Measurements from ENCODE around the gene ARHGEF12.

The ARHGEF12 gene

DNA sequence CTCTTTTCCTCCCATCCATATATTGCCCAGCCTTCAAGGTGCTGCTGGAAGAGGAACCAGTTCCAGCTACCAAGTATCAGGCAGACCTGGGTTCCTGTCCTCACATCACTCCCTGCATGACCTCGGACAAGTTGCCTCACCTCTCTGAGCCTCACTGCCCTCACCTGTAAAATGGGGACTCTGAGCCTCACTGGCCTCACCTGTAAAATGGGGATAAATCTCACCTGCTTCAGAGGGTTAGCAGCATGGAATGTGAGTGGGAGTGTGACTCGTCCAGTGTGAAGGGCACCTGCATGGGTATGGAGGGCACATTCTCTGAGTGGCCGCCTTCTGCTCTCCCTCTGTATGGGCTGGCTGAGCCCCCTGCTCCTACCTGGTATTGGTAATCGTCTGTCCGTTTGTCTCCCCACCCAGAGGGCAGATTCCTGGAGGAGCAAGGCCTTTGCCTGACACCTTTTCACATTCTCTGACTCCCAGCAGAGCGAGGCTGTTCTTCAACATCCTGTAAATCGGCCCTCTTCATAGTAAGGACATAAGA, 179.0 kb downstream of the ARHGEF12 start:
- in situ Hi-C loops (cut with MboI; ENCODE audit: low sequenced_read_pairs) = no loop called here

DNA sequence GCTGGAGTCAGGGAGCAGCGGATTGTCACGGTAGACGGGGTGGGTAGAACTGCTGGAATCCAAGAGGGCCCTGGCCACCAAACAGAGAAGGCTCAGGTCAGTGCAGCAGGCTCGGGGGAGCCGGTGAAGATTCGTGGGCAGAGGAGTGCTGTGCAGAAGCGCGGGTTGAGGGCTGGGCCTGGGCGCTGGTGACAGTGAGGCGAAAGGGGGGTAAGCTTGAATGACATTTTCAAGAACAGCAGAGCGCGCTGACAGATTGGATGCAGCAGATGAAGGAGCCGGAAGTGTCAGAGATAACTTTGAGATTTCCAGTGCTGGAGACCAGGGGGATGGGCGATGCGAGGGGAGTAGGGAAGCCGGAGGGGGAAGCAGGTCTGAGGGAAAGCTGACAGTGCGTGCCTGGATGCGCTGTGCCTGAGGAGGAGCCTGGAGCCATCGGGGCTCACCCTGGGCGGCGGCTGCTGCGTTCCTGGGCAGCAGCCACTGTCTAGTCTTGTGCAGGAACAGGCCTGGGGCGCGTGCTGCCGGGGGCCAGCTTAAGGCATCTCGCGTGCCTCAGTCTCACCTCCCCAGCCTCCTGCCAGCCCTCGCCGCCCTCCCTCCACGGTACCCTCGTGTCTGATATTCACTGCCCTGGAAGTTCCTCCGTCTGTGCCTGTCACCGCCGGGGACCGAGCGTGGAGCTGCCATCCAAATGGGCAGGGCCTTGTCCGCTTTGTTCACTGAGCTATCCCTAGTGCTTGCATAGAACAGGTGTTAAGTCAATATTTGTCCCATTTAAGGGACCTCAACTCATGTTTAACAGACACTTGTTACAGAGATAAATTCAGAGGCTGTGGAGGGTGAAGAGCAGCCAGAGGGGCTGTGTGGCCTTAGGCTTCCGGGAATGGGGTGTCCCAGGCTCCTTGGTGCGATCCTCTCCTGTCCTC, 180.5 kb downstream of the ARHGEF12 start:
- in situ Hi-C loops (cut with MboI; ENCODE audit: low sequenced_read_pairs) = no loop called here

DNA sequence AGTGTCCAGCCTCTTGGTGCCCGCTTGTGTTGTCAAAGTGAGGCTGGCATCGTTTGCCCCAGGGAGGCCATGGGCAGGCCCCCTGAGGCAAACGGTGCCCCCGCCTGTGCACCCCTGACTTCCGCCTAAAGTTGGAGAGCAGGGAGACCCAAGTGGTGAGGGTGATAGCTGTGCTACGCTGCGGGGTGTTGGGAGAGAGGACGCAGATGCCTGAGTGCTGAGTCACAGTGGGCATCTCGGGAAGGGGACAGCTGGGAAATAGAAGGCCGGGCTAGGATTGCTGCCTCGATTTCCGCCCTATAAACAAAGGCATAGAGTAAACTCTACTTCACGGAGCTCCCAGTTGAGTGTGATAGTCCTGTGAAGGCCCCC, 181.2 kb downstream of the ARHGEF12 start:
- in situ Hi-C loops (cut with MboI; ENCODE audit: low sequenced_read_pairs) = no loop called here

DNA sequence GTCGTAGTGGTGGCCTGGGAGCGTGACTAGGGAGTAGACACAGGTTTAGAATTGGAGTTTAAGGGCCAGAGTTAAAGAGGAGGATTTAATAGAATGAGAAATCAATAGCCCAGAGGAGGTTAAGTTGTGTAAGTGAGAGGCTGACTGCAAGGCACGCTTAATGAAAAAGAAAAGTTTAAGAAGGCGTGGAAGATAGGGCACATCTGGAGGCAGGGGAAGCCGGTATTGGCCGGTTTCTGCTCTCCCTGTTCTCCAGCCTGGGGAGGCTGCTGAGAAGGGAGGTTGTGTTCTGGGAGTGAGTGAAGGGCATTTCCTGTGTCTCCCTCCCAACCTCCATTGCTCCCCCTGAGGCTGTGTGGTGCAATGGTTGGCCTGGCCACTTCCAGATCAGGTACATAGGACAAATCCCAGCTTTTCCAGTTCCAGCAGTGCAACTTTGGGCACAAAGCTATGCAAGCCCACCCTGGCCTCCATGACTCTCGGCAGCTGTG, 181.6 kb downstream of the ARHGEF12 start:
- in situ Hi-C loops (cut with MboI; ENCODE audit: low sequenced_read_pairs) = no loop called here

DNA sequence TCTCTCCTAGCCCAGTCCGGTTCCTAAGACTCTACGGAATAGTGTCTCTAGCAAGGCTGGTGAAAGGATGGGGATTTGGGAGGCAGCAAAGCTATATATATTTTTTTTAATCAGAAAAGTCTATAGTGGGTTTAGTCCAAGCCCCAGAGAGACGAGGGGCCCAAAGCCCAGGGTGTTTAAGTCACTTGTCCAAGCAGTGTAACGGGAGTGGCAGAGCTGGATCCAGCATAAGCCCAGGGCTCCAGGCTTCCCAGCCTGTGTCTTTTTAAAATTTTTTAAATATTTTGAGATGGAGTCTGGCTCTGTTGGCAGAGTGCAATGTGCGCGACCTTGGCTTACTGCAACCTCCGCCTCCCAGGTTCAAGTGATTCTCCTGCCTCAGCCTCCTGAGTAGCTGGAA, 182.1 kb downstream of the ARHGEF12 start:
- in situ Hi-C loops (cut with MboI; ENCODE audit: low sequenced_read_pairs) = no loop called here

DNA sequence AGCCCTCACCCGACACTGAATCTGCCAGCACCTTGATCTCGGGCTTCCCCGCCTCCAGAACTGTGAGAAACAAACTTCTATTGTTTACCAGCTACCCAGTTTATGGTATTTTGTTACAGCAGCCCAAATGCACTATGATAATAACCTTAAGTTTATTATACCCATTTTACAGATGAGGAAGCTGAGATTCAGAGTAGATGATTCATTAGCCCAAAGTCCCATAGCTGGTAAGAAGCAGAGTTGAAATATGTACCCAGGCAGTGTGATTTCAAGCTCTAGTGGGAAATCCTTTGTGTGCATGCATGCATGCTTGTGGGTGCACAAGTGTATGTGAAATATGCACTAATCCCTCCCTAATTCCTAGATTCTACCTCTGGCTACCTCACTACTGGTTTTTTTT, 183.3 kb downstream of the ARHGEF12 start:
- in situ Hi-C loops (cut with MboI; ENCODE audit: low sequenced_read_pairs) = no loop called here

DNA sequence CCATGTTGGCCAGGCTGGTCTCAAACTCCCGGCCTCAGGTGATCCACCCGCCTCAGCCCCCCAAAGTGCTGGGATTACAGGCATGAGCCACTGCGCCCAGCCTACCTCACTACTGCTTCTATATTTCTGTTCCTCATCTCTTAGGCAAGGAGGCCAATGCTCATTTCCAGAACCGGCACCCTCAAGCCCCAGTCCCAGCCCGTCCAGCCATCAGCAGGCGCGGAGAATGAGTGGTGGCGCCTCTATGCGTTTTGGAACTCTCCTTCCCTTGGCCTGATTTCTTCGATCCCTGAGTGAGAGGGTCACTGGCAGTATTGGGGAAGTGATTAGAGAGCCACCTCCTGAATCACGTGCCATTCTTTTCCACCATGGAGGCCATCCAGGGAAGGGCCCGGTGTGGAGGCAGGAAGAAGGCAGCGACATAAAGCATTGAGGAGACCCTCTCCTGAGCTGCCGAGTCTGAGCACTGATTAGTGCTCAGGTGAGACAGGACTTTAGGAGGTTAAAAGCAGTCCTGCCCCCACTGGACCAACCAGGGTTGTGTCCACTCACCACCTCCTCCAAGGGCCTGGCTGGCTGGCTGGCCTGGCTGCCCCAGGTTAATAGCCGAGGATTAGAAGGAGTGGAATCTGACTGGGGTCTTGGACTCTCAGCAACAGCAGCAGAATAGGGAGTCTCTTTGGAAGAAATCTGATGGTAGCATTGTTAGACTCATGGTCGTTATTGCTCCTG, 184.0 kb downstream of the ARHGEF12 start:
- in situ Hi-C loops (cut with MboI; ENCODE audit: low sequenced_read_pairs) = no loop called here

DNA sequence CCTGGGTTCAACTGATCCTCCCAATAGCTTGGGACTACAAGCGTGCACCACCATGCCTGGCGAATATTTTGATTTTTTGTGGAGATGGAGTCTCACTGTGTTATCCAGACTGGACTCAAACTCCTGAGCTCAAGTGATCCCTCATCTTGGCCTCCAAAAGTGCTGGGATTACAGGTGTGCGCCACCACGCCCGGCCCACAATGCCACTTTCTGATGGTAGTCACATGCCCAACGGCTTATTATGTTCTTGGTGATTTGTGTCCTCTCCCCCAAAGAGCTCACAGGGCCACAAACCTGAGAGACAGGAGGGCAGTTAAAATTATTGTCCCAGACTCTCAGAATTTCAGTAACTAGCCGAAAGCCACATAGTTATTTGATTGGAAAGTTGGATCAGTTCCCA, 185.0 kb downstream of the ARHGEF12 start:
- in situ Hi-C loops (cut with MboI; ENCODE audit: low sequenced_read_pairs) = no loop called here

DNA sequence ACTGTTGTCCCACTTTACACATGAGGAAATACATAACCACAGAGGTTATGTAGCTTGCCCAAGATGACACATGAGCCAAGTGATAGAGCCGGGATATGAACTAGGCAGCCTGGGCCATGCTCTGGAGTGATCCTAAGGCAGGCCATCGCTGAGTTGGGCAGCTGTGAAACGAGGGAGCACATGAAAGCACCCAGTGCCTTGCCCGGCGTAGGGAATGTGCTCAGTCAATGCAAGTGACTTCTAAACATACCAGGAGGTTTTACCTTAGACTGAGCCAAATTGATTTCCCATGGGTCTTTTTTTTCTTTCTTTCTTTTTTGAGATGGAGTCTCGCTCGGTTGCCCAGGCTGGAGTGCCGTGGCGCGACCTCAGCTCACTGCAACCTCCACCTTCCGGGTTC, 185.8 kb downstream of the ARHGEF12 start:
- in situ Hi-C loops (cut with MboI; ENCODE audit: low sequenced_read_pairs) = no loop called here

DNA sequence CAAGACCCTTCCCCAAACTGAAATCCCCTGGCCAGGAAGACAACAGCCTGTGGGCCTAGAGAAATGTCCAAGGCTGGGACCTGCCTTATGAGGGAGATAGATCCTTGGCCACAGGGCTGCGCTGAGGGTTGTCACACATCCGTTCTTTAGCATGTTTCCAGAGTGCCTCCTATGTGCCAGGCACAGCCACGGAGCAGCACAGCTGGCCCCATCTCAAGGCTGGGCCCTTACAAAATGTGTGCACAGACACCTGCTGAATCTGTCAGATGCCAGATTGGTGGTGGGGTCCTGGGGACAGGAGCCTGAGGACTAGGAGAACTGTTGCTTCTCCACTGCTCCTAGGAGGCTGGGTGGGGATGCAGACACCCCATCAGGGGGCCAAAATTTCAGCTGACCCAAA, 186.5 kb downstream of the ARHGEF12 start:
- in situ Hi-C loops (cut with MboI; ENCODE audit: low sequenced_read_pairs) = no loop called here

DNA sequence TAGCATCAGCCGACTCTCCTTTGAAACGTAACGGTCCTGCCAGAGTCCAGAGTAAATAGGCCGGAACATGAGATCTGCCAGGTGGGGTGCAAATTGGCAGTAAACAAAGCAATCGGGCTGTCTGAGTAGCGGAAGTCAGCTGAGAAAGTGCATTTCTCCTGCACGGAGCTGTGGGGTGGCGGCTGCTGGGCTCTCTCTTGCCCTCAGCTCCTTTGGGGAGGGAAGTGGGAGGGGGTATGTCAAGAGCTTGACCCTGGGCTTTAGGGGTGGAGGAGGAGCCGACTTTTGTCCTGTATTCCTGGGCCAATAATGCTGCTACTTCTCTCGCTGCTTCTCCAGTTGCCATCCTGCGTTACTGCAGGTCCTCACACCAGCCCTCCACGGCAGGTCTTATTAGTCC, 187.0 kb downstream of the ARHGEF12 start:
- in situ Hi-C loops (cut with MboI; ENCODE audit: low sequenced_read_pairs) = no loop called here

DNA sequence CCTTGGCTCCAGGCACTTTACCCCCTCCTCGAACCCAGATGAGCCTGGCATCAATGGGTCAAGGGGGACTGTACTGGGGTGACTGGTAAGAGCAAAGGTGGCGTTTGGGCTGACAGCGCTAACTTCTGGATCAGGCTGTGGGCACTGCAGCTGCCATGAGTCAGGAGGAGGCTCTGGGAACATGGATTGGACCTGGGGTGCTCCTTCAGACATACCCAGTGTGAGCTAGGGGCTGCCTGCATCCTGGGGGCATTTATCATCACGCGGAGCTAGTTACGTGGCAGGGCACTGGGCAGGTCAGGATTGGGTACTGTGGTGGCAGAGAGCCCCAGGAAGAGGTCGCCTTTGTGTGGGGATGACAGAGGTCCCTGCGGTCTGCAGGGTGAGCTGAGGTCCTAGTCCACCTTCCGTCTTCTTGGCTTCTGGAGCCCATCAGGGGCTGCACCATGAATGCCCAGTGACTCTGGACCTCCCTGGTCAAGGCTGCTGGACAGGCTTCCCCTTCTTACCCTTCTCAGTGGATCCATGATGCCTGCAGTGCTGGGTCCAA, 188.4 kb downstream of the ARHGEF12 start:
- in situ Hi-C loops (cut with MboI; ENCODE audit: low sequenced_read_pairs) = no loop called here

DNA sequence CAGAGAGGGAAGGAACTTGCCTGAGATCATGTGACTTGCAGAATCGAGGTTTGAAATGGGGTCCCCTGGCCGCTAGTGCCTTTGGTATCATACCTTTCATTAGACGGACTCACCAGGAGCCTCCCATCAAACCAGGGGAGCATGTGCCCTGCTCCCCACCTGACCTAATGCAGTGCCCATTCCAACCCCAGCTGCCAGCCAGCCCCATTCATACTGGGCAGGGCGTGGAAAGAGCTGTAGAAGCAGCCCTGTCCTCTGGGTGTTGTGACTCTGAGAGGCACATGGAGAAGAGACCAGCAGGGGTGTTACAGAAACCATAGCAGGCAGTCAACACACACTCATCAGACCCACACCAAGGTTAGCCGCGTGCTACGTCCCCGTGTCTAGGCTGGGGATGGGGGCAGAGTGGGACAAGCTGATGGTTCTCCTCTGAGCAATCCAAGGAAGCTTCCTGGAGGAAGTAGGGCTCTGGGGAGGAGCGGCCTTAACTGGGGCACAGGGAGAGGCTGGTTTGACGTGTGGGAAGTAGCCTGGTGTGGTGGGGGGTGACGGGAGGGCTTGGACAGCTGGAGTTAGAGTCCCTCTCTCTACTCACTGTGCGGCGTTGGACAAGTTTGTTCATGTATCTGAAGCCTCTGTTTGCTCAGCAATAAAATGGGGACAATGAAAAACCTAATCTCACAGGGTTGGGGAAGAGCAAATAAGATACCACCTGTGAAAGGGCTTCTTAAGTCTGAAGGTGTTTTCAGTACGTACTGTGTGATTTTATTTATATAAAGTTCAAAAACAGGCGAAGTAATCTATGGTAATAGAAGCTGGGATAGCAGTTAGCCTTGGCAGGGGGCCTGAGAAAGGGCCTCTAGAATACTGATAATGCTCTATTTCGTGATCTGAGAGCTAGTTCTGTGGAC, 189.3 kb downstream of the ARHGEF12 start:
- in situ Hi-C loops (cut with MboI; ENCODE audit: low sequenced_read_pairs) = no loop called here

DNA sequence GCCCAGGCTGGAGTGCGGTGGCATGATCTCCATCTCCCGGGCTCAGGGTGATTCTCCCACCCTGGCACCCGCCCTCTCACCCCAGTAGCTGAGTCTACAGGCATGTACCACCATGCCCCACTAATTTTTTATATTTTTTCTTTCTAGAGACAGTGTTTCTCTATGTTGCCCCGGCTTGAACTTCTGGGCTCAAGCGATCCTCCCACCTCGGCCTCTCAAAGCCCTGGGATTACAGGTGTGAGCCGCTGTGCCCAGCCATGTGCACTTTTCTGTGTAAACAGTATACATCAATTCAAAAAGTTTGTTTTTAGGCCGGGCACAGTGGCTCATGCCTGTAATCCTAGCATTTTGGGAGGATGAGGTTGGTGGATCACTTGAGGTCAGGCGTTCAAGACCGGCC, 190.0 kb downstream of the ARHGEF12 start:
- in situ Hi-C loops (cut with MboI; ENCODE audit: low sequenced_read_pairs) = no loop called here

DNA sequence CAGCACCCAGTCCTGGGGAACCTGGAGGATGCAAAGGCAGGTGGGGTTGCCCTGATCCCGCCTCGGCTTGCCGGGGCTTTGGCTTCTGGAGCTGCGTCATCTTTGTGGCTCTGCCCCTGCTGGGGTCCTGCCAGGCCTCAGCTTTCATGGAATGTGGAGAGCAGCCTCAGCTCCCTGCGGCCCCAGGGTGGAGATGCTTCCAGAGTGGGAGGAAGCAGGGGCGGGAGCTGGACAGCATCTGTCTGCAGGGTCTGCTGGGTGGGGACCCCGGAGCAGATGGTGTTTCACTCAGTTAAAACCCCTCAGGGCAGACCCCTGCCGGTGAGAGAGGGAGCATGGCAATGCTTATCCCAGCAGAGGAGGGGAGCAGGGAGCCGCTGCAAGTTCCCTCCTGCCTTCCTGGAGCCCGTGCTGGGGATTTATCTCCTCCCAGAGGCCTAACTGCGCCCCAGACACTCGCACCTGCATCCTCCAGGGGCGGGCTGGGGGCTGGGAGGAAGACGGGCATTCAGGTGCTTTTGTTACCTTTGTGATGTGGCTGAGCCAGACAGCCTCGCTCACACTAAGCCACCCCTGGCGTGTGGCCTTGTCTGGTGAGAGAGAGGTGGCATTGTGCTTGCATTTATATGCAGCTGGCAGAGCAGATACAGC, 191.0 kb downstream of the ARHGEF12 start:
- in situ Hi-C loops (cut with MboI; ENCODE audit: low sequenced_read_pairs) = no loop called here

DNA sequence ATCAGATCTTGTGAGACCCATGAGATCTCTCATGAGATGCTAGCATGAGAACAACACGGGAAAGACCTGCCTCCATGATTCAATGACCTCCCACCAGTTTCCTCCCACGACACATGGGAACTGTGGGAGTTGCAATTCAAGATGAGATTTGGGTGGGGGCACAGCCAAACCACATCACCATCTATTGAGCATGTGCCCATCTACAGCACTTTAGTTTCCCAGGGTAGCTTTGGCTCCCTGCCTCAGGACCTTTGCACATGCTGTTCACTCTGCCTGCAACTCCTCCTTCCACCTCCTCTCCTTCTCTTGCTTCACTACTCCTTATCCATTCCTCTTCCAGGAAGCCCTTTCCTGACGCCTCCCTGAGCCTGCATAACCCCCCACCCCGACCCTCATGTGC, 192.5 kb downstream of the ARHGEF12 start:
- in situ Hi-C loops (cut with MboI; ENCODE audit: low sequenced_read_pairs) = no loop called here

DNA sequence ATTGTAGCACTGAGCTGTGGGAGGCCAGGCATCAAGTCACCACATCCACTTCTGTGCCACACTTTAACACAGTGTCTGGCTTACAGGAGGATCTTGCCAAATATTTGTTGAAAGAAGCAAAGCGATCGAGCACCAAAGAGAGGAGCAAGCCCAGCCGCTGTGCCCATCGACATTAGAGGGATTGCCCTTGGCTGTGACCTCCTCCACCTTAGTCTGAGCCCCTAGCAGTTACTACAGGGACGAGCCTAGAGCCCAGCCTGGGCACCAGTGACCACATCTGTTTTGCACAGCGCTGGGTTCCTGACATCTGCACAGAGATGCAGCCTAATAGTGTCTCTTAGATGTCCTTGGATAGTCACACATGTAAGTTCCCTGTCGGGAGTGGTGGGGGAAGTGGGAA, 193.0 kb downstream of the ARHGEF12 start:
- in situ Hi-C loops (cut with MboI; ENCODE audit: low sequenced_read_pairs) = no loop called here

DNA sequence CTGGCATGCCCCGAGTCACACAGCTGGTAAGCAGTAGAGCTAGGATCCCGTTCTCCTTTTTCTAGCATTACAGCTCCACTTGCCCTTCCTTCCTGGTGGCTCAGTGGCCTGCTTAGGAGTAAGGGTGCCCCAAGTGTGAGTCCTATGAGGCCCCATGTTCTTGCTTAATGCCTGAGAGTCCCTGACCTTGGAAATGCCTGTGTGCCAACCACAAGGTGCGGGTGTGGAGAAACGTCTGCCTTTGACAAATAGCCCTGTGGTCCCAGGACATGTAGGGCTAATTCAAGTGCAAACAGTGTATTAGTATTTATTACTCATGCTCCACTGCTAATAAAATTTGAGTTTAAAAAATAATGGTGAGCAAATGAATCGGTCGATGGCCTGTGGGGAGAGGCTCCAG, 193.7 kb downstream of the ARHGEF12 start:
- in situ Hi-C loops (cut with MboI; ENCODE audit: low sequenced_read_pairs) = no loop called here

DNA sequence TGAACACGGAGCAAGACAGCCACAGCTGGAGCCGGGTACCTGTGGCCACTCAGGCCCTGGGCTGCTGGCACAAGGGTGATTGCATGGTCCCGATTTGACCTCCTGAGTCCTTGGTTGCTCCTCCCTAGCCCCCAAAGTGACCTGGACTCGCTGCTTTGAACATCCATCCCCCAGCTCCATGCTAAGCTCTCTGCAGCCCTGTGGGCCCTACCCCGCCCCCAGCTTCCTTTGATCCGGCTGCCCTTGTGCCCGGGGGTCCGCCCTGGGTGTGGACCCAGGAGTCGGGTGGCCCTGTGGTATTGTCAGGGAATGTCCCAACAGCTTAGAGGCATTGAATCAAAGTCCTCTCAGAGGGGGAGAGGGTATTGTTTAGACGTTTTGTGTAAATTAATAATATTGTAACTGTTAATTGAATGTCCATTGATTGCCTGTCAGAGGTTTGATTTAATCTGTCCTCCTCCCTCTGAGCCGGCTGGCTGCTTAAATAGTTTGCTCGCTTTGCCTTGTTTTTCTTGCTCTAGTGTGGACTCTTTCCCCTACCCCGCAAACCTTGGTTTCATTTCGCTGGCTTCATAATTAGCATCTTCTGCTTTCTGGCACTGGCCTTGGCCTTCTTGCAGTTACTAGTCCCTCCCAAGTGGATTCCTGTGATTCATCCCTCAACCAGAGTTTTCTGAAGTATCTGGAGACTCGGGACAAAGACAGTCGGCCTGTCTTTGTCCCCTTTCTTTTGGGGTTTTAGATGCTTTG, 196.0 kb downstream of the ARHGEF12 start:
- in situ Hi-C loops (cut with MboI; ENCODE audit: low sequenced_read_pairs) = no loop called here

Data from HL-60/S4 treated with retinoic acid at 250 ng/mL for 4 days and 3 days (cell line).